H1 (cell line): Measurements from ENCODE around the gene TSPAN4. TPM values are rescaled to one million over a fixed set of nuclear protein-coding genes. Genes with fewer than 3 reads are reported as not detected.

Source experiments
- CTCF ChIA-PET: fragments of 300-600 bp; sonication (Branson Sonifier 250); formaldehyde crosslinking; loops from one replicate; lab custom pipeline; 2021; ENCODE audit not compliant: partially characterized antibody; lab: Charles Lee
- POLR2A ChIA-PET: fragments of 300-600 bp; sonication (Branson Sonifier 250); formaldehyde crosslinking; loops from one replicate; lab custom pipeline; 2021; ENCODE audit warnings: inconsistent platforms; ENCODE audit not compliant: partially characterized antibody; lab: Charles Lee
- DNase-seq, 2 experiments: peaks; one replicate each; pipeline versions ENCODE4 v3.0.0 to v3.0.0-alpha.2; 2010 to 2022; ENCODE audit warnings: low spot score in 2 of 2, low read depth in 1 of 2, mixed read lengths in 1 of 2
- FAIRE-seq: peaks from 2 replicates; lab custom pipeline; 2011; peaks lifted over from hg19 to GRCh38; lab: Jason Lieb, UNC
- H2AFZ ChIP-seq: 2 replicates; pipeline ENCODE4 v1.8.1; 2012; ENCODE audit warnings: low read length, inconsistent platforms
- H2AK5ac ChIP-seq: 2 replicates; pipeline ENCODE4 v1.6.1; 2013; ENCODE audit warnings: low read depth, low read length
- H2BK120ac ChIP-seq: replicated peaks from 2 replicates; pipeline ENCODE3; 2013; ENCODE audit warnings: low read depth, low read length, inconsistent platforms
- H2BK12ac ChIP-seq: 2 replicates; pipeline ENCODE4 v1.6.1; 2013; ENCODE audit warnings: low read depth, low read length
- H2BK15ac ChIP-seq: 2 replicates; pipeline ENCODE4 v1.6.1; 2013; ENCODE audit warnings: low read length
- H2BK20ac ChIP-seq: 2 replicates; pipeline ENCODE4 v1.6.1; 2013; ENCODE audit warnings: low read length
- H2BK5ac ChIP-seq: 2 replicates; pipeline ENCODE4 v1.6.1; 2013; ENCODE audit warnings: low read depth, low read length
- H3K14ac ChIP-seq: 2 replicates; pipeline ENCODE4 v1.6.1; 2013; ENCODE audit warnings: inconsistent platforms; ENCODE audit not compliant: insufficient read length
- H3K18ac ChIP-seq: 2 replicates; pipeline ENCODE4 v1.6.1; 2013; ENCODE audit warnings: low read length; ENCODE audit errors: extremely low read depth
- H3K23ac ChIP-seq: 2 replicates; pipeline ENCODE4 v1.6.1; 2013; ENCODE audit warnings: inconsistent platforms; ENCODE audit not compliant: insufficient read length
- H3K23me2 ChIP-seq: 2 replicates; pipeline ENCODE4 v1.6.1; 2013; ENCODE audit warnings: low read depth, low read length
- H3K27ac ChIP-seq: 2 replicates; pipeline ENCODE4 v1.6.1; 2011; ENCODE audit warnings: low read depth, low read length, inconsistent platforms
- H3K27me3 ChIP-seq, 4 experiments: replicated peaks in 1 of 4; 1 replicate in 1 of 4; 2 replicates in 3 of 4; pipeline versions ENCODE4 v1.6.1 to v1.8.1; 2011 to 2013; ENCODE audit warnings: low read length in 3 of 4, mild to moderate bottlenecking in 3 of 4, inconsistent platforms in 2 of 4, mixed read lengths in 2 of 4, moderate library complexity in 1 of 4; ENCODE audit not compliant: control insufficient read depth in 3 of 4, insufficient read depth in 3 of 4; ENCODE audit errors: extremely low read depth in 1 of 4
- H3K36me3 ChIP-seq, 4 experiments: 2 replicates each; pipeline versions ENCODE4 v1.6.1 to v1.8.1; 2011 to 2013; ENCODE audit warnings: mild to moderate bottlenecking in 4 of 4, low read length in 3 of 4, moderate library complexity in 2 of 4, control low read depth in 1 of 4, inconsistent platforms in 1 of 4; ENCODE audit not compliant: insufficient read depth in 4 of 4, control insufficient read depth in 2 of 4
- H3K4ac ChIP-seq: replicated peaks from 2 replicates; pipeline ENCODE3; 2013; ENCODE audit warnings: low read length, low read depth, mixed read lengths, inconsistent platforms; ENCODE audit not compliant: insufficient read length
- H3K4me1 ChIP-seq, 4 experiments: replicated peaks in 1 of 4; 1 replicate in 1 of 4; 2 replicates in 3 of 4; pipeline versions ENCODE4 v1.6.1 to v1.8.1; 2011 to 2013; ENCODE audit warnings: low read length in 3 of 4, inconsistent platforms in 2 of 4, mixed read lengths in 1 of 4; ENCODE audit not compliant: insufficient read depth in 4 of 4, control insufficient read depth in 3 of 4
- H3K4me2 ChIP-seq, 2 experiments: 2 replicates each; pipeline versions ENCODE4 v1.6.1 to v1.8.1; 2011 to 2013; ENCODE audit warnings: low read depth in 2 of 2, low read length in 2 of 2, control low read depth in 1 of 2, inconsistent platforms in 1 of 2, mild to moderate bottlenecking in 1 of 2; ENCODE audit not compliant: insufficient read depth in 1 of 2
- H3K4me3 ChIP-seq, 4 experiments: fragments of 200-600, 300-600 bp in 1 of 4; sonication (generic), shearing (Covaris generic), sonication (Bioruptor Twin) in 1 of 4; 2 replicates each; pipeline versions ENCODE4 v1.5.1 to v1.8.1; 2011 to 2016; ENCODE audit warnings: low read length in 4 of 4, low read depth in 3 of 4, control low read depth in 2 of 4, inconsistent platforms in 2 of 4, mild to moderate bottlenecking in 2 of 4, mixed read lengths in 1 of 4, moderate library complexity in 1 of 4; ENCODE audit not compliant: insufficient read depth in 2 of 4; ENCODE audit errors: extremely low read depth in 1 of 4
- H3K56ac ChIP-seq: replicated peaks from 2 replicates; pipeline ENCODE3; 2013; ENCODE audit warnings: low read depth, mild to moderate bottlenecking, mixed read lengths, low read length, inconsistent platforms; ENCODE audit not compliant: insufficient read length
- H3K79me1 ChIP-seq: 2 replicates; pipeline ENCODE4 v1.6.1; 2013; ENCODE audit warnings: low read depth, low read length, control low read depth
- H3K79me2 ChIP-seq, 2 experiments: 2 replicates each; pipeline versions ENCODE4 v1.6.1 to v1.8.1; 2012 to 2013; ENCODE audit warnings: low read length in 2 of 2, mild to moderate bottlenecking in 2 of 2, inconsistent platforms in 1 of 2; ENCODE audit not compliant: insufficient read depth in 2 of 2, control insufficient read depth in 1 of 2
- H3K9ac ChIP-seq, 4 experiments: replicated peaks in 1 of 4; 1 replicate in 1 of 4; 2 replicates in 3 of 4; pipeline versions ENCODE4 v1.6.1 to v1.8.1; 2011 to 2013; ENCODE audit warnings: low read depth in 3 of 4, low read length in 3 of 4, control low read depth in 2 of 4, mild to moderate bottlenecking in 2 of 4, moderate library complexity in 2 of 4, inconsistent platforms in 1 of 4; ENCODE audit errors: extremely low read depth in 1 of 4
- H3K9me3 ChIP-seq, 2 experiments: 2 replicates each; pipeline versions ENCODE4 v1.6.1 to v1.8.1; 2012 to 2013; ENCODE audit warnings: mild to moderate bottlenecking in 2 of 2, moderate library complexity in 2 of 2, control low read depth in 1 of 2, inconsistent platforms in 1 of 2, low read depth in 1 of 2, low read length in 1 of 2, mixed read lengths in 1 of 2; ENCODE audit not compliant: insufficient read depth in 2 of 2
- H4K20me1 ChIP-seq, 2 experiments: replicated peaks in 1 of 2; 2 replicates each; pipeline versions ENCODE3 to v1.8.1; 2011 to 2013; ENCODE audit warnings: inconsistent platforms in 2 of 2, low read length in 2 of 2, mild to moderate bottlenecking in 1 of 2; ENCODE audit not compliant: insufficient read depth in 2 of 2, control insufficient read depth in 1 of 2
- H4K5ac ChIP-seq: 2 replicates; pipeline ENCODE4 v1.6.1; 2013; ENCODE audit warnings: low read length, low read depth, mixed read lengths, inconsistent platforms; ENCODE audit not compliant: insufficient read length
- H4K8ac ChIP-seq: 2 replicates; pipeline ENCODE4 v1.8.0; 2013; ENCODE audit warnings: mild to moderate bottlenecking, moderate library complexity, low read length, inconsistent platforms; ENCODE audit not compliant: insufficient read depth; ENCODE audit errors: extremely low read depth
- H4K91ac ChIP-seq: replicated peaks from 2 replicates; pipeline ENCODE3; 2013; ENCODE audit warnings: low read length, mixed read lengths, inconsistent platforms; ENCODE audit not compliant: insufficient read length
- BACH1 ChIP-seq: IDR thresholded peaks from 2 replicates; pipeline ENCODE4 v1.6.1; 2012; ENCODE audit warnings: low read length, improper control_type of control experiment
- CEBPB ChIP-seq: IDR thresholded peaks from 2 replicates; pipeline ENCODE4 v1.6.1; 2012; ENCODE audit warnings: low read depth, low read length
- EZH2 ChIP-seq: fragments of 200-600 bp; sonication (generic); IDR thresholded peaks from 2 replicates; pipeline ENCODE4 v1.7.1; 2012; ENCODE audit warnings: low read depth, mild to moderate bottlenecking, moderate library complexity, low read length, inconsistent platforms; ENCODE audit not compliant: severe bottlenecking
- HDAC6 ChIP-seq: IDR thresholded peaks from one replicate; pipeline ENCODE4 v1.7.1; 2012; ENCODE audit warnings: low read depth, mild to moderate bottlenecking, inconsistent platforms, low read length, moderate library complexity
- KDM1A ChIP-seq: fragments of 200-600, 300-600 bp; sonication (generic); IDR thresholded peaks from 2 replicates; pipeline ENCODE4 v1.7.1; 2016; ENCODE audit warnings: mild to moderate bottlenecking, low read length, borderline replicate concordance
- POLR2A ChIP-seq, 2 experiments: IDR thresholded peaks; 1 replicate in 1 of 2; 2 replicates in 1 of 2; pipeline ENCODE4 v1.6.1; 2011; ENCODE audit warnings: low read depth in 2 of 2, low read length in 2 of 2, mild to moderate bottlenecking in 2 of 2; ENCODE audit errors: control extremely low read depth in 1 of 2
- RBBP5 ChIP-seq: IDR thresholded peaks from 2 replicates; pipeline ENCODE4 v1.7.1; 2012; ENCODE audit warnings: low read depth, mild to moderate bottlenecking, inconsistent platforms, low read length, moderate library complexity, borderline replicate concordance
- SIRT6 ChIP-seq: IDR thresholded peaks from one replicate; pipeline ENCODE4 v1.7.1; 2012; ENCODE audit warnings: low read length, inconsistent platforms
- SP1 ChIP-seq: IDR thresholded peaks from 2 replicates; pipeline ENCODE4 v1.6.1; 2011; ENCODE audit warnings: low read depth, low read length
- SP4 ChIP-seq: IDR thresholded peaks from 2 replicates; pipeline ENCODE4 v1.6.1; 2012; ENCODE audit warnings: low read length, inconsistent platforms
- SUZ12 ChIP-seq: fragments of 200-600 bp; sonication (generic); IDR thresholded peaks from 2 replicates; pipeline ENCODE4 v1.6.1; 2012; ENCODE audit warnings: mild to moderate bottlenecking, inconsistent platforms, low read length, moderate library complexity, mixed read lengths
- TBP ChIP-seq: IDR thresholded peaks from 2 replicates; pipeline ENCODE4 v1.6.1; 2011; ENCODE audit warnings: low read depth, low read length, improper control_type of control experiment
- ZNF274 ChIP-seq: IDR thresholded peaks from 2 replicates; pipeline ENCODE4 v1.7.0; 2012; ENCODE audit warnings: low read length, borderline replicate concordance; ENCODE audit errors: extremely low read depth
- WGBS, 2 experiments: shearing (Covaris generic) in 1 of 2; methylation state at CpG; one replicate each; pipeline versions ENCODE4 v1.1.6 to v1.1.7; 2013 to 2015; ENCODE audit warnings: low lambda C conversion rate in 2 of 2, mixed read lengths in 2 of 2, inconsistent platforms in 1 of 2, low coverage in 1 of 2, missing lambda C conversion rate in 1 of 2; ENCODE audit not compliant: insufficient replicate concordance in 2 of 2, insufficient coverage in 1 of 2, insufficient read length in 1 of 2; ENCODE audit errors: extremely low coverage in 1 of 2, missing lambda C conversion rate in 1 of 2; 5-methylcytosine and 5-hydroxymethylcytosine counted together
- polyA plus RNA-seq, 7 experiments: library from polyadenylated mRNA; depleted of rRNA in 3 of 7; stranded (reverse) in 5 of 7; unstranded in 2 of 7; fragments of >200 nt in 5 of 7; fragments of 200-250 nt in 2 of 7; gene quantifications; 1 replicate in 5 of 7; 2 replicates in 1 of 7; 4 replicates in 1 of 7; pipeline versions ENCODE4 v1.2.1 to v1.2.3, GENCODE V29; 2011 to 2013; ENCODE audit warnings: missing spikeins in 2 of 7, mixed read lengths in 2 of 7
- total RNA-seq: library from RNA; stranded (reverse); fragmentation: NEBNext Ultra II Directional; extraction: Animal tissue kit (Norgen Biotek cat#: 25700); gene quantifications from 2 replicates; pipeline ENCODE4 v1.2.1, GENCODE V29; 2021
- TF ChIP-seq, protein P1 (sequence below): IDR thresholded peaks from 2 replicates; pipeline ENCODE4 v1.6.1; 2012; ENCODE audit warnings: low read length, inconsistent platforms

Gene TSPAN4
- total and polyA plus RNA-seq, 2 of the 8 experiments (the other 6 are each of a cell fraction or from before 2014, with no cell fraction given), result 74.1 to 145 TPM

DNA sequence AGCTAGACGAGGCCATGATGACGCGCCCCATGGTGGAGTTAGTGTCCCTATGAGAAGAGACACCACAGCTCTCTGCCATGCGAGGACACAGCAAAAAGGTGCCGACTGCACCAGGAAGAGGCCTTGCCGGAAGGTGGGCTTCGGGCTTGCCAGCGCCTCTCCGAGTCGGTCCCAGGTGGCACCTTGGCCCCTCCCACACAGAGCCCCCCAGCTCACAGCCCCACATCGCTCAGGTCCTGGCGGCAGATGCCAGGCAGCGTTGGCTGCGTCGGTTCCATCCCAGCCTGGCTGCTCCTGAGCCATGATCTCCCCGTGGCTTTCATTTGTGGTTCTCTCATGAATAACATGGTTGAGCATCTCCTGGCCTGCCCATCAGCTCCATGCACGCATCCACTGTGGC lies 43.9 kb downstream of the TSPAN4 start:
- no peaks in the 10 kb centered on the region for H3K9me3 ChIP-seq
- no peak overlapping the region for H2BK15ac ChIP-seq
- no peak overlapping the region for H3K4me2 ChIP-seq
- no peak overlapping the region for H4K5ac ChIP-seq
- no peak for FAIRE-seq
- no peak overlapping the region for H3K23ac ChIP-seq
- H3K9ac ChIP-seq, result no peak overlapping the region
- H4K8ac ChIP-seq, result peak overlapping the region; percentile 79; the same call in 1 of the 2 replicates
- ChIA-PET POLR2A (interaction anchor here (0.6 to 1.4 kb wide), 8 partner anchors 8 to 68 kb away, joined by 3 to 4 read pairs (median 3); partner anchors contain the start of gene PNPLA2), CTCF (interaction anchor here (1.8 to 4.9 kb wide), 5 partner anchors 9 to 165 kb away, joined by 4 to 25 read pairs (median 8); no protein-coding TSS in a partner anchor)
- H3K4me1 ChIP-seq, result peaks cover 0 to 5% (median 1%) of the 10 kb centered on the region in 4 experiments; a peak in 2 of 7 replicates
- no peaks in the 10 kb centered on the region for H3K79me2 ChIP-seq
- H2BK5ac ChIP-seq, result no peak overlapping the region
- H2AK5ac ChIP-seq, result no peak overlapping the region
- no peaks in the 10 kb centered on the region for H3K23me2 ChIP-seq
- no peak overlapping the region for H2AFZ ChIP-seq
- H4K91ac ChIP-seq, result no peak overlapping the region
- H2BK120ac ChIP-seq, result no peak overlapping the region
- H4K20me1 ChIP-seq, result peaks cover 3 to 20% of the 10 kb centered on the region in 2 experiments
- H3K79me1 ChIP-seq, result no peaks in the 10 kb centered on the region
- no peak overlapping the region for H2BK12ac ChIP-seq
- WGBS, 2 experiments, result 97% methylated on average over 15 of the region's 17 CpGs; no CpG with 5 or more reads in 1 of the 2 experiments
- H3K4ac ChIP-seq, result no peak overlapping the region
- no peak overlapping the region for H3K4me3 ChIP-seq
- H2BK20ac ChIP-seq, result no peak overlapping the region
- H3K36me3 ChIP-seq, result peaks cover 2 to 12% (median 7%) of the 10 kb centered on the region in 4 experiments; a peak in 4 of 8 replicates
- no peak for DNase-seq
- no peak overlapping the region for H3K14ac ChIP-seq
- H3K27me3 ChIP-seq, result no peaks in the 10 kb centered on the region
- no peak overlapping the region for H3K27ac ChIP-seq
- H3K56ac ChIP-seq, result no peak overlapping the region
- H3K18ac ChIP-seq, result no peak overlapping the region
- TF ChIP-seq ZNF274, result no peak
- no peak for TF ChIP-seq RBBP5
- TF ChIP-seq EZH2, result no peak
- no peak for TF ChIP-seq SP1
- TF ChIP-seq, protein P1, sequence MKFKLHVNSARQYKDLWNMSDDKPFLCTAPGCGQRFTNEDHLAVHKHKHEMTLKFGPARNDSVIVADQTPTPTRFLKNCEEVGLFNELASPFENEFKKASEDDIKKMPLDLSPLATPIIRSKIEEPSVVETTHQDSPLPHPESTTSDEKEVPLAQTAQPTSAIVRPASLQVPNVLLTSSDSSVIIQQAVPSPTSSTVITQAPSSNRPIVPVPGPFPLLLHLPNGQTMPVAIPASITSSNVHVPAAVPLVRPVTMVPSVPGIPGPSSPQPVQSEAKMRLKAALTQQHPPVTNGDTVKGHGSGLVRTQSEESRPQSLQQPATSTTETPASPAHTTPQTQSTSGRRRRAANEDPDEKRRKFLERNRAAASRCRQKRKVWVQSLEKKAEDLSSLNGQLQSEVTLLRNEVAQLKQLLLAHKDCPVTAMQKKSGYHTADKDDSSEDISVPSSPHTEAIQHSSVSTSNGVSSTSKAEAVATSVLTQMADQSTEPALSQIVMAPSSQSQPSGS, result no peak
- no peak for TF ChIP-seq HDAC6
- no peak for TF ChIP-seq KDM1A
- TF ChIP-seq SIRT6, result no peak
- TF ChIP-seq SP4, result no peak
- no peak for TF ChIP-seq CEBPB
- TF ChIP-seq BACH1, result no peak
- TF ChIP-seq TBP, result no peak
- TF ChIP-seq POLR2A (IDR thresholded peaks at IDR 0.05; ENCODE audit: control extremely low read depth in 1 of 2, low read depth in 2 of 2, low read length in 2 of 2), result no peak
- no peak for TF ChIP-seq SUZ12
